Suprapubic skin (tissue), 4 donors: ENCODE data around the gene PLEKHG4B. TPM values are rescaled to one million over a fixed set of nuclear protein-coding genes. Genes with fewer than 3 reads are reported as not detected.

Experiments used
- DNase-seq, 2 donors: peaks; one replicate each; pipeline ENCODE4 v3.0.0-alpha.2; 2019; ENCODE audit warnings: low spot score in 2 of 2
- H3K27ac ChIP-seq: fragments of 200-600 bp; sonication (generic); one replicate; pipeline ENCODE4 v1.5.1; 2019
- H3K27me3 ChIP-seq: fragments of 200-600 bp; sonication (generic); one replicate; pipeline ENCODE4 v1.5.1; 2019
- H3K36me3 ChIP-seq: fragments of 200-600 bp; sonication (generic); one replicate; pipeline ENCODE4 v1.5.1; 2019
- H3K4me1 ChIP-seq: fragments of 200-600 bp; sonication (generic); one replicate; pipeline ENCODE4 v1.5.1; 2019
- H3K4me3 ChIP-seq: fragments of 200-600 bp; sonication (generic); one replicate; pipeline ENCODE4 v1.5.1; 2019; ENCODE audit warnings: mild to moderate bottlenecking
- H3K9me3 ChIP-seq: fragments of 200-600 bp; sonication (generic); one replicate; pipeline ENCODE4 v1.5.1; 2019
- CTCF ChIP-seq, 2 donors: fragments of 200-600 bp in 1 of 2; fragments of 450-650 bp in 1 of 2; sonication (generic) in 1 of 2; IDR thresholded peaks; one replicate each; pipeline ENCODE4 v1.5.1; 2016 to 2019; ENCODE audit warnings: antibody characterized with exemption in 2 of 2, mild to moderate bottlenecking in 1 of 2, moderate library complexity in 1 of 2
- EP300 ChIP-seq: sonication (generic); formaldehyde crosslinking; IDR thresholded peaks from one replicate; pipeline ENCODE4 v1.6.1; 2017; ENCODE audit warnings: antibody characterized with exemption
- POLR2A ChIP-seq, 2 donors: fragments of 450-650 bp; IDR thresholded peaks; one replicate each; pipeline ENCODE4 v1.6.1; 2017; ENCODE audit warnings: antibody characterized with exemption in 2 of 2, mild to moderate bottlenecking in 2 of 2, moderate library complexity in 2 of 2
- POLR2AphosphoS5 ChIP-seq, 3 donors: sonication (generic); formaldehyde crosslinking; IDR thresholded peaks; one replicate each; pipeline ENCODE4 v1.6.1; 2017; ENCODE audit warnings: antibody characterized with exemption in 3 of 3
- WGBS: methylation state at CpG from one replicate; pipeline ENCODE4 v1.1.5; 2018; 5-methylcytosine and 5-hydroxymethylcytosine counted together
- total RNA-seq, 4 donors: library from RNA; depleted of rRNA; stranded (reverse); fragments of >200 nt; gene quantifications; one replicate each; pipeline ENCODE4 v1.1.0, GENCODE V29; 2016

The PLEKHG4B gene
- total RNA-seq, 4 donors from 2014 or later, result 0.45 to 2.4 (median 1.2) TPM

GRCh38 chr5:50724-51499, 41.1 kb upstream of the PLEKHG4B start:
- 81% methylated on average over 52 of the region's 60 CpGs for WGBS
- peaks cover 50% of the 10 kb centered on the region for H3K27me3 ChIP-seq

GRCh38 chr5:51500-51823, 40.5 kb upstream of the PLEKHG4B start:
- Histone ChIP-seq H3K9me3 (no peaks in the 10 kb centered on the region), H3K27me3 (peaks cover 49% of the 10 kb centered on the region), H3K27ac (no peak overlapping the region), H3K4me1 (peaks cover 14% of the 10 kb centered on the region), H3K36me3 (no peaks in the 10 kb centered on the region), H3K4me3 (no peak overlapping the region)
- no peak for TF ChIP-seq POLR2AphosphoS5 (IDR thresholded peaks at IDR 0.05)
- no peak for TF ChIP-seq POLR2A (IDR thresholded peaks at IDR 0.05)
- no peak for TF ChIP-seq CTCF (IDR thresholded peaks at IDR 0.05)
- TF ChIP-seq EP300, result no peak
- 87% methylated on average over 24 of the region's 24 CpGs for WGBS
- DNase-seq, result no peak

More at GRCh38 chr5:50724-51499, 41.1 kb upstream of the PLEKHG4B start:
- no peaks in the 10 kb centered on the region for H3K9me3 ChIP-seq
- H3K4me3 ChIP-seq, result no peak overlapping the region
- H3K4me1 ChIP-seq, result peaks cover 14% of the 10 kb centered on the region
- H3K36me3 ChIP-seq, result no peaks in the 10 kb centered on the region
- TF ChIP-seq CTCF (IDR thresholded peaks at IDR 0.05) (no peak), POLR2A (IDR thresholded peaks at IDR 0.05) (no peak), EP300 (no peak), POLR2AphosphoS5 (IDR thresholded peaks at IDR 0.05) (no peak)
- H3K27ac ChIP-seq, result no peak overlapping the region
- DNase-seq, result no peak

GRCh38 chr5:53381-54174, 38.4 kb upstream of the PLEKHG4B start:
- no peak for TF ChIP-seq POLR2AphosphoS5 (IDR thresholded peaks at IDR 0.05)
- TF ChIP-seq POLR2A (IDR thresholded peaks at IDR 0.05), result no peak
- TF ChIP-seq CTCF (IDR thresholded peaks at IDR 0.05), result no peak
- no peak for TF ChIP-seq EP300
- no peaks in the 10 kb centered on the region for H3K36me3 ChIP-seq
- H3K27me3 ChIP-seq, result peaks cover 53% of the 10 kb centered on the region
- no peak for DNase-seq
- H3K4me3 ChIP-seq, result peak overlapping the region; percentile 67
- H3K27ac ChIP-seq, result no peak overlapping the region
- no peaks in the 10 kb centered on the region for H3K9me3 ChIP-seq
- WGBS, result no CpG with 5 or more reads among the region's 84 CpGs
- peaks cover 14% of the 10 kb centered on the region for H3K4me1 ChIP-seq

- WGBS, result 29% methylated on average over 6 of the region's 20 CpGs
- TF ChIP-seq EP300 (no peak), POLR2A (IDR thresholded peaks at IDR 0.05) (no peak), POLR2AphosphoS5 (IDR thresholded peaks at IDR 0.05) (no peak), CTCF (IDR thresholded peaks at IDR 0.05) (no peak)
- peak overlapping the region; percentile 67 for H3K4me3 ChIP-seq
- H3K9me3 ChIP-seq, result no peaks in the 10 kb centered on the region
- no peaks in the 10 kb centered on the region for H3K36me3 ChIP-seq
- peaks cover 14% of the 10 kb centered on the region for H3K4me1 ChIP-seq
- H3K27me3 ChIP-seq, result peaks cover 55% of the 10 kb centered on the region
- DNase-seq, result no peak
- H3K27ac ChIP-seq, result no peak overlapping the region
These were observed 37.7 kb upstream of the PLEKHG4B start for GRCh38 chr5:54175-54730.
